SK-N-SH (cell line): ENCODE data around the gene ATP11A.

Experiments used
- TF ChIP-seq, protein P1 (sequence below): fragments of 150-350 bp; IDR thresholded peaks from 2 replicates; pipeline ENCODE4 v1.6.1; 2016; ENCODE audit warnings: mild to moderate bottlenecking, low read depth, low read length
- TF ChIP-seq, protein P2 (sequence below): IDR thresholded peaks from 2 replicates; pipeline ENCODE4 v1.4.0; 2012; ENCODE audit warnings: low read depth

DNA sequence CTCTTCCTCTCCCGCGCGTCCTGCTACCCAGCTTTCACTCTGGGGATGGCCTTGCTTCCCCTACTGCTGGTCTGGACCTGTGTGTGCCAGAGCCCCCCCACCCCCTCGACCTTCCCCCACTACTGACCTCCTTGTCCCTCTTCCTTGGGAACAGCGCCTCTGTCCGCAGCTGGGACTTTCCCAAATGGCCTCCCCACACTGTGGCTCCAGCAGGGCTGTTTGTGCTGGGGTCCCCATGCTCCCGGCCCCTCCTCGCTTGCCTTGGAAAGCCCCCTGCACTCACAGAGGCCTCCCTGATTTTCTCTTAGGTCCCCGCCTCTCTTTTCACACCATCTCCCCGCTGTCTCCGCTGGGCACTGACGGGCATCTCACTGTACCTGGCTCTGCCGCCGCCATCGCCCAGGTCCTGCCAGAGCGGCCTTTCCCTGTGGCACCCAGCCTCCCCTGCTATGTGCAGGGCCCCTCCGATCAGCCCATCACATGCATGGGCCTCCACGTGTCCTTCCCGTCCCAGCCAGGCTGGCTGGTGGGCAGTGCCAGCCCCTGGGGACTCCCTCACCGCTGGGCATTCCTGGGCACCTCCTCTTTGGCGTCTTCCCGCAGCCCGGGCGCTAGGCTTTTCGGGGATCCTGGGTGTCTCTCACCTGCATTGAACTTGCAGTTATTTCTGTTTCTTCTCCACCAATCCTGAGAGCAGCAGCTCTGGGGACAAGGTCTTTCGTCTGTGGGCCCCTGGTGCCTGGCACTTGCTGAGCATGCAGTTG, 118.7 kb downstream of the ATP11A start:
- TF ChIP-seq, protein P1, sequence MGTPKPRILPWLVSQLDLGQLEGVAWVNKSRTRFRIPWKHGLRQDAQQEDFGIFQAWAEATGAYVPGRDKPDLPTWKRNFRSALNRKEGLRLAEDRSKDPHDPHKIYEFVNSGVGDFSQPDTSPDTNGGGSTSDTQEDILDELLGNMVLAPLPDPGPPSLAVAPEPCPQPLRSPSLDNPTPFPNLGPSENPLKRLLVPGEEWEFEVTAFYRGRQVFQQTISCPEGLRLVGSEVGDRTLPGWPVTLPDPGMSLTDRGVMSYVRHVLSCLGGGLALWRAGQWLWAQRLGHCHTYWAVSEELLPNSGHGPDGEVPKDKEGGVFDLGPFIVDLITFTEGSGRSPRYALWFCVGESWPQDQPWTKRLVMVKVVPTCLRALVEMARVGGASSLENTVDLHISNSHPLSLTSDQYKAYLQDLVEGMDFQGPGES, result no peak
- TF ChIP-seq, protein P2, sequence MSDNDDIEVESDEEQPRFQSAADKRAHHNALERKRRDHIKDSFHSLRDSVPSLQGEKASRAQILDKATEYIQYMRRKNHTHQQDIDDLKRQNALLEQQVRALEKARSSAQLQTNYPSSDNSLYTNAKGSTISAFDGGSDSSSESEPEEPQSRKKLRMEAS, result no peak
